ENCODE measurements around the gene DOCK2.

DNA sequence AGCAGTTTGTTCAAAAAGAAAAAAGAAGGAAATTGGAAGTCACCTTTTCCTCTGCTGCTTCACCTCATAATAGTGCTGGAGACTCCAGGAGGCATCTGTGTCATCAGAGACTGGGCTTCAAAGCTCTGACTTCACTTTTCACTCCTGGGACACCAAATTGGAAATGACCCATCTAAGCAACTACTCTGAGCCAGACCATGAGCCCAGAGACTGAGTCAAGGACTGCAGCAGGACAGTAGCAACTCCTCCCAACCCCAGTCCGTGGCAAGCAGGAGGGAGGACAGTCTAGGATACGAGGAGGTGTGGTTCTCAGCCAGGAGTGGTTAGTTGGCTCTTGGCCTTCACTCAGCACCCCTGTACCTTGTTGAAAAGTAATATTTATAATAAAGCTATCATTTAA is 211.7 kb downstream of the DOCK2 start:
- TF ChIP-seq, protein P1, sequence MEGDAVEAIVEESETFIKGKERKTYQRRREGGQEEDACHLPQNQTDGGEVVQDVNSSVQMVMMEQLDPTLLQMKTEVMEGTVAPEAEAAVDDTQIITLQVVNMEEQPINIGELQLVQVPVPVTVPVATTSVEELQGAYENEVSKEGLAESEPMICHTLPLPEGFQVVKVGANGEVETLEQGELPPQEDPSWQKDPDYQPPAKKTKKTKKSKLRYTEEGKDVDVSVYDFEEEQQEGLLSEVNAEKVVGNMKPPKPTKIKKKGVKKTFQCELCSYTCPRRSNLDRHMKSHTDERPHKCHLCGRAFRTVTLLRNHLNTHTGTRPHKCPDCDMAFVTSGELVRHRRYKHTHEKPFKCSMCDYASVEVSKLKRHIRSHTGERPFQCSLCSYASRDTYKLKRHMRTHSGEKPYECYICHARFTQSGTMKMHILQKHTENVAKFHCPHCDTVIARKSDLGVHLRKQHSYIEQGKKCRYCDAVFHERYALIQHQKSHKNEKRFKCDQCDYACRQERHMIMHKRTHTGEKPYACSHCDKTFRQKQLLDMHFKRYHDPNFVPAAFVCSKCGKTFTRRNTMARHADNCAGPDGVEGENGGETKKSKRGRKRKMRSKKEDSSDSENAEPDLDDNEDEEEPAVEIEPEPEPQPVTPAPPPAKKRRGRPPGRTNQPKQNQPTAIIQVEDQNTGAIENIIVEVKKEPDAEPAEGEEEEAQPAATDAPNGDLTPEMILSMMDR (IDR thresholded peaks at IDR 0.05) = no peak
- TF ChIP-seq ZFX (IDR thresholded peaks at IDR 0.05; ENCODE audit: borderline replicate concordance) = no peak
